H1 (cell line): Measurements from ENCODE around the gene DRC3. TPM values are rescaled to one million over a fixed set of nuclear protein-coding genes. Genes with fewer than 3 reads are reported as not detected.

Source experiments
- BACH1 ChIP-seq: IDR thresholded peaks from 2 replicates; pipeline ENCODE4 v1.6.1; 2012; ENCODE audit warnings: low read length, improper control_type of control experiment
- CHD7 ChIP-seq: fragments of 300-600 bp; sonication (generic); IDR thresholded peaks from 2 replicates; pipeline ENCODE4 v1.7.1; 2012; ENCODE audit warnings: low read length, moderate library complexity, mild to moderate bottlenecking, inconsistent platforms; ENCODE audit not compliant: insufficient replicate concordance
- CTCF ChIP-seq, 3 experiments: IDR thresholded peaks; 1 replicate in 2 of 3; 2 replicates in 1 of 3; pipeline versions ENCODE4 v1.5.1 to v1.6.1; 2011; ENCODE audit warnings: low read length in 3 of 3, mild to moderate bottlenecking in 3 of 3, inconsistent platforms in 2 of 3, low read depth in 1 of 3, moderate library complexity in 1 of 3; ENCODE audit not compliant: insufficient read depth in 1 of 3; ENCODE audit errors: control extremely low read depth in 1 of 3
- E2F6 ChIP-seq: IDR thresholded peaks from 2 replicates; pipeline ENCODE4 v1.6.1; 2012; ENCODE audit warnings: inconsistent platforms
- KDM5A ChIP-seq: fragments of 200-600 bp; IDR thresholded peaks from 2 replicates; pipeline ENCODE4 v1.7.1; 2012; ENCODE audit warnings: mild to moderate bottlenecking, low read length, inconsistent platforms, mixed read lengths
- PHF8 ChIP-seq: fragments of 200-600 bp; sonication (generic); conservative IDR thresholded peaks from 2 replicates; pipeline ENCODE4 v1.7.1; 2012; ENCODE audit warnings: low read depth, mild to moderate bottlenecking, inconsistent platforms, low read length, moderate library complexity
- RAD21 ChIP-seq, 2 experiments: IDR thresholded peaks in 1 of 2; conservative IDR thresholded peaks in 1 of 2; 2 replicates each; pipeline ENCODE4 v1.6.1; 2011; ENCODE audit warnings: low read depth in 2 of 2, low read length in 2 of 2, improper control_type of control experiment in 1 of 2, inconsistent platforms in 1 of 2, mild to moderate bottlenecking in 1 of 2, moderate library complexity in 1 of 2
- SP1 ChIP-seq: IDR thresholded peaks from 2 replicates; pipeline ENCODE4 v1.6.1; 2011; ENCODE audit warnings: low read depth, low read length
- polyA plus RNA-seq, 7 experiments: library from polyadenylated mRNA; depleted of rRNA in 3 of 7; stranded (reverse) in 5 of 7; unstranded in 2 of 7; fragments of >200 nt in 5 of 7; fragments of 200-250 nt in 2 of 7; gene quantifications; 1 replicate in 5 of 7; 2 replicates in 1 of 7; 4 replicates in 1 of 7; pipeline versions ENCODE4 v1.2.1 to v1.2.3, GENCODE V29; 2011 to 2013; ENCODE audit warnings: missing spikeins in 2 of 7, mixed read lengths in 2 of 7
- total RNA-seq: library from RNA; stranded (reverse); fragmentation: NEBNext Ultra II Directional; extraction: Animal tissue kit (Norgen Biotek cat#: 25700); gene quantifications from 2 replicates; pipeline ENCODE4 v1.2.1, GENCODE V29; 2021

Gene DRC3
- total and polyA plus RNA-seq, 2 of the 8 experiments (the other 6 are each of a cell fraction or from before 2014, with no cell fraction given), result 0.59 TPM; not detected in 1

GRCh38 chr17:18005496-18005895, 32.8 kb downstream of the DRC3 start (continued):
- no peak for TF ChIP-seq CHD7
- TF ChIP-seq SP1, result no peak
- TF ChIP-seq RAD21 (IDR thresholded peaks at IDR 0.05 in 1 of 2, conservative IDR thresholded peaks at IDR 0.05 in 1 of 2; ENCODE audit: low read depth in 2 of 2, low read length in 2 of 2), result no peak
- TF ChIP-seq CTCF (IDR thresholded peaks at IDR 0.05; ENCODE audit: control extremely low read depth in 1 of 3, insufficient read depth in 1 of 3, low read depth in 1 of 3, low read length in 3 of 3), result no peak
- no peak for TF ChIP-seq BACH1
- TF ChIP-seq KDM5A, result no peak
- no peak for TF ChIP-seq E2F6
- no peak for TF ChIP-seq PHF8
